ENCODE results near the gene MCEMP1. TPM values are rescaled to one million over a fixed set of nuclear protein-coding genes. Genes with fewer than 3 reads are reported as not detected.

The MCEMP1 gene
- total RNA-seq, 1 donor from 2014 or later, result not detected

DNA sequence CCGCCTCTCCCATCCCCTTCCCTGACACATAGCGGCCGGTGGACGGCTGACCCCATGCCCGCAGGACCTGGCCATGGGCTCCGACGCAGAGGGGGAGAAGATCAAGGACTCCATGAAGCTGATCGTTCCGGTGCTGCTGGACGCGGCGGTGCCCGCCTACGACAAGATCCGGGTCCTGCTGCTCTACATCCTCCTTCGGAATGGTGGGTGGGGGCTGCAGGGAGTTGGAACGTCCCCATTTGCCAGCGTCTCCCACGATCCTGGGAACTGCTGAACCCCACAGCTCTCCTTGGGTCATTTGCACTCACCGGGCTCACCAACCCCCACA, 32.4 kb upstream of the MCEMP1 start:
- DNase-seq (ENCODE audit: low read depth), result no peak
- TF ChIP-seq, protein P1, sequence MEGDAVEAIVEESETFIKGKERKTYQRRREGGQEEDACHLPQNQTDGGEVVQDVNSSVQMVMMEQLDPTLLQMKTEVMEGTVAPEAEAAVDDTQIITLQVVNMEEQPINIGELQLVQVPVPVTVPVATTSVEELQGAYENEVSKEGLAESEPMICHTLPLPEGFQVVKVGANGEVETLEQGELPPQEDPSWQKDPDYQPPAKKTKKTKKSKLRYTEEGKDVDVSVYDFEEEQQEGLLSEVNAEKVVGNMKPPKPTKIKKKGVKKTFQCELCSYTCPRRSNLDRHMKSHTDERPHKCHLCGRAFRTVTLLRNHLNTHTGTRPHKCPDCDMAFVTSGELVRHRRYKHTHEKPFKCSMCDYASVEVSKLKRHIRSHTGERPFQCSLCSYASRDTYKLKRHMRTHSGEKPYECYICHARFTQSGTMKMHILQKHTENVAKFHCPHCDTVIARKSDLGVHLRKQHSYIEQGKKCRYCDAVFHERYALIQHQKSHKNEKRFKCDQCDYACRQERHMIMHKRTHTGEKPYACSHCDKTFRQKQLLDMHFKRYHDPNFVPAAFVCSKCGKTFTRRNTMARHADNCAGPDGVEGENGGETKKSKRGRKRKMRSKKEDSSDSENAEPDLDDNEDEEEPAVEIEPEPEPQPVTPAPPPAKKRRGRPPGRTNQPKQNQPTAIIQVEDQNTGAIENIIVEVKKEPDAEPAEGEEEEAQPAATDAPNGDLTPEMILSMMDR (conservative IDR thresholded peaks at IDR 0.05; ENCODE audit: low read depth, low read length), result no peak
- H3K4me3 ChIP-seq (ENCODE audit: low read depth, low read length), result no peak overlapping the region

DNA sequence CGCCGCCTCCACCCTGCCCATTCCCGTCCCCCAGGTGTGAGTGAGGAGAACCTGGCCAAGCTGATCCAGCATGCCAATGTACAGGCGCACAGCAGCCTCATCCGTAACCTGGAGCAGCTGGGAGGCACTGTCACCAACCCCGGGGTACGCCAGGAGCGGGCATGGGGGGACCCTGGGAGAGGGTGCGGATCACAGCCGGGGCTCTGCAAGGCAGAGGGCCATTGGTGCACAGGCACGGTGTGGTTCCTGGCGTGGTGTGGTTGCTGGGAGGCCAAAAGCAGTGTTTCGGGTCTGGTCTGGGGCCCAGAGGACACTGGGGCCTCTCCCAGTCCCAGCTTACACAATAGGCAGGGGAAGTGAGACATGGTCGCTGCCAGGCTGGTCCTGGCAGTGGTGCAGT, 31.7 kb upstream of the MCEMP1 start:
- TF ChIP-seq, protein P1 (conservative IDR thresholded peaks at IDR 0.05; ENCODE audit: low read depth, low read length), result no peak
- no peak for DNase-seq (ENCODE audit: low read depth)
- no peak overlapping the region for H3K4me3 ChIP-seq (ENCODE audit: low read depth, low read length)

DNA sequence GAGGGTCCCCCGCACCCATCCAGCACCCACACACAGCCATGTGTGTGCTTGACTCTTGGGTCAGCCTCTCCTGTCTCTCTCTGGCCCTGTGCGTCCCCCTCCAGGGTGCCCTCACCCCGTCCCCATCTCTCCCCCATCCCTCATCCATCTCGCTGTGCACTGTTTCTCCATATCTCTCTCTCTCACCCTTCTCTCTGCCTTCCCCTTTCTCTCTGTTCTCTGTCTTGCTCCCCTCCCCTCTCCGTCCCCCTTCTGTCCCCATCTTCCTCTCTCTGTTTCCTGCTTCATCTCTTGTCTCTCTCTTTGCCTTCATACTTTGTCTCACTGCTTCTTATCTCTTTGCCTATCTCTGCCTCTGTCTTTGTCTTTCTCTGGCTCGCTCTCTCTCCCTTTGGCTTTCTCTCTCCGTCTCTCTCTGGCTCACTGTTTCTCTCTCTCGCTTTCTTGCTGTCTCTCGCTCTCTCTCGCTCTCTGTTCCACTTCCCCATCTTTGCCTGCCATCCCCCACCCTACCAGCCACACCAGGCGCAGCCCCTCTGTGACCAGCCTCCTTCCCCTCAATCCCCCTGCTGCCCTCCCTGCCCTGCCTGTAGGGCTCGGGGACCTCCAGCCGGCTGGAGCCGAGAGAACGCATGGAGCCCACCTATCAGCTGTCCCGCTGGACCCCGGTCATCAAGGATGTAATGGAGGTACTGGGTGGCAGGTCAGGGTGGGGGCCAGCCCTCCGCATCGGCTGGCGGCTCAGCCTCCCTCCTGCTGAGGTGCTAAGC, 31.0 kb upstream of the MCEMP1 start:
- no peak for DNase-seq (ENCODE audit: low read depth)
- H3K4me3 ChIP-seq (ENCODE audit: low read depth, low read length), result no peak overlapping the region
- TF ChIP-seq, protein P1 (conservative IDR thresholded peaks at IDR 0.05; ENCODE audit: low read depth, low read length), result no peak

DNA sequence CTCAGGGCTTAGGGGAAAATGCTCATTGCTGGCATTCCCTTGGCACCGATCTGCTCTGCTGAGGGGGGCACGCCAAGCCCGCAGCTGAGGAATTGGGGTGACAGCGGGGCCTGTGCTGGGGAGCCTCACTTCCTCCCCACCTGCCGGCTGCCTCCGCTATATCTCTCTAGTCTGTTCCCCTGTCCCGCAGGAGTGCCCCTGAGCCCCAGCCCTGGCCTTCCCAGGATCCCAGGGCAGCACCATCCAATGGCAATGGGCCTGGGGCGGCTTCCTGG, 30.5 kb upstream of the MCEMP1 start:
- TF ChIP-seq, protein P1 (conservative IDR thresholded peaks at IDR 0.05; ENCODE audit: low read depth, low read length), result no peak
- no peak overlapping the region for H3K4me3 ChIP-seq (ENCODE audit: low read depth, low read length)
- no peak for DNase-seq (ENCODE audit: low read depth)

DNA sequence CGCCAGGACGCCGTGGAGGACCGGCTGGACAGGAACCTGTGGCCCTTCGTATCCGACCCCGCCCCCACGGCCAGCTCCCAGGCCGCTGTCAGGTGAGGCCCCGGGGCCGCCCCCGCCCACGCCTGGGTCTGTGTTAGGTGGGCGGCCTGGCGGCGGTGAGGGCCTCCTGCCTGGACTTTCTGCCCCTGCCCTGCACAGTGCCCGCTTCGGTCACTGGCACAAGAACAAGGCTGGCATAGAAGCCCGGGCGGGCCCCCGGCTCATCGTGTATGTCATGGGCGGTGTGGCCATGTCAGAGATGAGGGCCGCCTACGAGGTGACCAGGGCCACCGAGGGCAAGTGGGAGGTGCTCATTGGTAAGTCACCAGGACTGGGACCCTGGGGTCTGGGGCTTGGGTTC, 29.7 kb upstream of the MCEMP1 start:
- TF ChIP-seq, protein P1 (conservative IDR thresholded peaks at IDR 0.05; ENCODE audit: low read depth, low read length), result no peak
- no peak for DNase-seq (ENCODE audit: low read depth)
- H3K4me3 ChIP-seq (ENCODE audit: low read depth, low read length), result no peak overlapping the region

DNA sequence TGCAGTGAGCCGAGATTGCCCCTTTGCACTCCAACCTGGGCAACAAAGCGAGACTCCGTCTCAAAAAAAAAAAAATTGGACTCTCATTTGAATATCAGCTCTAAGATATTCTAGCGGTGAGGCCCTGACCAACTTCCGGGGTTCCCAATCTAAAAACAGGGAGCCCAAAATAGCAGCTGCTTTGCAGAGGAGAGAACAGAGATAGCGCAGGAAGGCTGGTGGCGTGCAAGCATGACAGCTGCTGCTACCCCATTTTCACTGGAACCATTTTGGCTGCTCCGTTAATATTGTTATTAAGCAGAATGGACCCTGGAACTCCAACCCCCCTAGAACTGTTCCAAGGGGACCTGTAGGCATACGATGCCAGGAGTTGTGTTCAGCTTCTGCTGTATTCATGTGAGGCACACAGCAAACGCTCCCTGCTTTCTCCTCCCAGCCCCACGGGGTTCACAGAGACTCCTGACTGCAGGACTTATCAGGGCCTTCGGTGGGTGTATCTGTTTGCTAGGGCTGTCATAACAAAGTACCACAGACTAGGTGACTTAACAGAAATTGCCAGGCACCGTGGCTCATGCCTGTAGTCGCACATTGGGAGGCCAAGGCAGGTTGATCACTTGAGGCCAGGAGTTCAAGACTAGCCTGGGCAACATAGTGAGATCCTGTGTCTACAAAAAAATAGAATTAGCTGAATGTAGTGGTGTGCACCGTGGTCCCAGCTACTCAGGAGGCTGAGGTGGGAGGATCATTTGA, 28.4 kb upstream of the MCEMP1 start:
- H3K4me3 ChIP-seq (ENCODE audit: low read depth, low read length), result no peak overlapping the region
- no peak for DNase-seq (ENCODE audit: low read depth)
- TF ChIP-seq, protein P1 (conservative IDR thresholded peaks at IDR 0.05; ENCODE audit: low read depth, low read length), result no peak

DNA sequence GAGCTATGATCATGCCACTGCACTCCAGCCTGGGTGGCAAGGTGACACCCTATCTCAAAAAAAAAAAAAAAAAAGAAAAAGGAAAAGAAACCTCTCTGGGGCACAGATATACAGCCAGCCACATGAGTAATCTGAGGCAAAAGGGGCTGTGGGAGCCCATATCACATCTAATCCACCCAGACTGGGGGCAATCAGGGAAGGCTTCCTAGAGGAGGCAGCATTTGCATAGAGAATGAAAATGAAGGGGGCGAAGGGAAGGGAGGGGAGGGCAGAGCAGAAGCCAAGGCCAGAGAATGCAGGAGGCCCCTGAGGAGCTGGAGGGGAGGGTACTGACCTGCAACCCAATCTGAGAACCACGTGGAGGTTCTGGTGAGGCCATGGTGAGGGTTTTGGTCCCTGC, 26.7 kb upstream of the MCEMP1 start:
- TF ChIP-seq, protein P1 (conservative IDR thresholded peaks at IDR 0.05; ENCODE audit: low read depth, low read length), result no peak
- H3K4me3 ChIP-seq (ENCODE audit: low read depth, low read length), result no peak overlapping the region
- no peak for DNase-seq (ENCODE audit: low read depth)

All from epithelial cell of proximal tubule (primary cell).